Measurements from ENCODE around the gene SLC25A43.

SLC25A43 gene

DNA sequence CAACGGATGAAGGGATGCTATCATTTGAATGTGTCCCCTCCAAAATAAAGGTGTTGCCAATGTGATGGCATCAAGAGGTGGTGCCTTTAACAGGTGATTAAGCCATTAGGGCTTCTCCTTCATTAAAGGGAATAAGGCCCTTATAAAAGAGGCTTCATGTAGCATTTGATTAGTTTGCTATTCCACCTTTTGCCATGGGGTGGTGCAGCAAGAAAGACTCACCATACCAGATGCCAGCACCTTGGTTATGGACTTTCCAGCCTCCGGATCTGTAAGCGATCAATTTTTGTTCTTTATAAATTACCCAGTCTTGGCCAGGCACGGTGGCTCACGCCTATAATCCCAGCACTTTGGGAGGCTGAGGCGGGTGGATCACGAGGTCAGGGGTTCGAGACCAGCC is 7.9 kb upstream of the SLC25A43 start:
- Mint-ChIP-seq H3K9me3 (no peaks in the 10 kb centered on the region), H3K4me1 (no peaks in the 10 kb centered on the region), H3K4me3 (no peak overlapping the region), H3K36me3 (no peaks in the 10 kb centered on the region), H3K27ac (no peak overlapping the region), H3K27me3 (no peaks in the 10 kb centered on the region)
- ATAC-seq, result no peak

DNA sequence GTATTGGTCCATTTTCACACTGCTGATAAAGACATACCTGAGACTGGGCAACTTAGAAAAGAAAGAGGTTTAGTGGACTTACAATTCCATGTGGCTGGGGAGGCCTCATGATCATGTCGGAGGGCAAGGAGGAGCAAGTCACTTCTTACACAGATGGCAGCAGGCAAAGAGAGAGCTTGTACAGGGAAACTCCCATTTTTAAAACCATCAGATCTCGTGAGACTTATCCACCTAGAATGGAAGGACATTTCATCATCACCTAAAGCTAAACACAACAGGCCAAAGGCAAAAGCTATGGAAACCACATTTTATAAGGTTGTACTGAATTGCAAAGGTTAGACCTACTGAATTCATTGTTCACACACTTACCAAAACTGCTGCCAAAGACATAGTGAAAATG is 6.0 kb upstream of the SLC25A43 start:
- Mint-ChIP-seq H3K9me3 (no peaks in the 10 kb centered on the region), H3K4me1 (no peaks in the 10 kb centered on the region), H3K36me3 (no peaks in the 10 kb centered on the region), H3K27ac (no peak overlapping the region), H3K27me3 (no peaks in the 10 kb centered on the region), H3K4me3 (no peak overlapping the region)
- ATAC-seq, result no peak

- Mint-ChIP-seq H3K27me3 (no peaks in the 10 kb centered on the region), H3K36me3 (no peaks in the 10 kb centered on the region), H3K4me1 (peaks cover 26% of the 10 kb centered on the region), H3K9me3 (no peaks in the 10 kb centered on the region), H3K27ac (peak overlapping the region; percentile 97), H3K4me3 (peak overlapping the region; percentile 97)
- ATAC-seq, result no peak
These were observed 556 bp upstream of the SLC25A43 start for GRCh38 chrX:119398587-119398973.

DNA sequence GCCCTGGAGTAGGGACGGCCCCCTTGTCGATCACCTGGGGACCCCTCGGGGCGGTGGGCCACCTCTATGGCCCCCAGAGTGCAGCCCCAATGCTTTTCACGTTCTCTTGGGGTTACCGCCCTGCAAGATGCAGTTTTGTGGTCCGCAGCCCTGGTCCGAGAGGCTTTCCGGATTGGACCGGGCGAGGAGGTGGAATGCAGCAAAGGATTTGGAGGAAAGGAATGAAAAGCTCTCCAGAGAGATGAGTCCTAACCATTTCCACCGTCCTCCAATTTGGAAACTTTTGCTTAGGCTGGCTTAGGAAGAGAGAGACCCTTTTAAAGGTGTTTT is 601 bp downstream of the SLC25A43 start:
- H3K27ac Mint-ChIP-seq, result peak overlapping the region; percentile 40
- H3K4me1 Mint-ChIP-seq, result peaks cover 26% of the 10 kb centered on the region
- no peaks in the 10 kb centered on the region for H3K27me3 Mint-ChIP-seq
- H3K9me3 Mint-ChIP-seq, result no peaks in the 10 kb centered on the region
- peak overlapping the region; percentile 76 for H3K4me3 Mint-ChIP-seq
- ATAC-seq, result no peak
- H3K36me3 Mint-ChIP-seq, result no peaks in the 10 kb centered on the region

DNA sequence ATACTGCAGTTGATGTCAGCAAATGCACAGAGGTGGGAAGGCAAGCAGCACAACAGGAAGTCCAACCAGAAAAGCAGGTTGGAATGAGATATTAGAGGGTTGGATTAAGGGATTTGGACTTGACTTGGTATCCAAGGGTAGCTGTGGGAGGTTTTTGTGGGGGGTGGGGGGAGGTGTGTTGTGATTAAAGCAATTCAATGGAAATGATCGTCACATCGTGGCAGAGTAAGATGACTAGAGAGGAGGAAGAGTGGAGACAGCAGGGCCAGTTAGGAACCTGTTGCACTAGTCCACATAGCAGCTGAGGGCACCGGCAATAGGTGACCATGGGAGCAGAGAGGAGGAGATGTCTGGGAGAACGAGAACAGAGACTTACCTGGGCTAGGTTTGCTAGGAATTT is 2.4 kb downstream of the SLC25A43 start:
- Mint-ChIP-seq H3K27me3 (no peaks in the 10 kb centered on the region), H3K4me1 (peaks cover 26% of the 10 kb centered on the region), H3K36me3 (no peaks in the 10 kb centered on the region), H3K4me3 (no peak overlapping the region), H3K9me3 (no peaks in the 10 kb centered on the region), H3K27ac (no peak overlapping the region)
- ATAC-seq, result no peak

DNA sequence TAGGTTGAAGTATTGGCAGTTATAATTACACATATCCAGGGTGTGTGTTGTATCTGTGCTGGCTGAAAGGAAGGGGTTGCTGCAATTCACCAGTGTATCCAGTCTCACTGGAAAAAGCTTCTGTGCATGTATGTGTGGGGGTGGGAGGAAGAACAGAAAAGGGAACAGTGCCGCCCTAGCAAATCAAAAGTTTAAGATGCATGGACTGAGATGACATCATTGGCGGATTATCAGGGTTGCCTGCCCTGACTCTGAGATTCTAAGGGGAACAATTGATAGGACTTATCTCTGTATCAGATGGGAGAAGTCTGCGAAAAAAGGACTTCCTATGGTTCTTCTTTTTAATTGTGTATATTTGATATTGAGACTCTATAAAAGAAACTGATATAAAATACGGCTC is 3.5 kb downstream of the SLC25A43 start:
- ATAC-seq, result no peak
- H3K4me3 Mint-ChIP-seq, result no peak overlapping the region
- H3K27ac Mint-ChIP-seq, result no peak overlapping the region
- no peaks in the 10 kb centered on the region for H3K27me3 Mint-ChIP-seq
- peaks cover 26% of the 10 kb centered on the region for H3K4me1 Mint-ChIP-seq
- no peaks in the 10 kb centered on the region for H3K9me3 Mint-ChIP-seq
- H3K36me3 Mint-ChIP-seq, result peaks cover 7% of the 10 kb centered on the region

DNA sequence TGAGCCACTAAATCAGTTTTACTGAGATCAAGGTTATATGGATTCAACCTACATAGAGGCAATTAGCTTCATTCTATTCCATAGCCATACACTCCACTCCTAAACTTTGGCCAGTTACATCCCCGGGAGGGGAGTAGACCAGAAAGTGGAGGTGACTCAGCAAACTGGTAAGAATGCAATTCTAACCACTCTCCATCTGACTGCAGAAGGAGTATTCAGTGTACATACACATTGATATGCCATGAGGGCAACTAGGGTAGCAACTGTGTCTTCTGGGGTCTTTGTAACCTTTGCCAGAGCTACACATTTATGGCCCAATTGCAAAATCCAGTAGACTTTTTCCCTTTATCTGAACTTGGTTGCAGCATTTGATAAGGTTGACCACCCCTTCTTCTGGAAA is 7.6 kb downstream of the SLC25A43 start:
- no peak overlapping the region for H3K4me3 Mint-ChIP-seq
- H3K4me1 Mint-ChIP-seq, result peaks cover 16% of the 10 kb centered on the region
- no peaks in the 10 kb centered on the region for H3K27me3 Mint-ChIP-seq
- H3K27ac Mint-ChIP-seq, result no peak overlapping the region
- H3K9me3 Mint-ChIP-seq, result no peaks in the 10 kb centered on the region
- no peak for ATAC-seq
- peaks cover 22% of the 10 kb centered on the region for H3K36me3 Mint-ChIP-seq

DNA sequence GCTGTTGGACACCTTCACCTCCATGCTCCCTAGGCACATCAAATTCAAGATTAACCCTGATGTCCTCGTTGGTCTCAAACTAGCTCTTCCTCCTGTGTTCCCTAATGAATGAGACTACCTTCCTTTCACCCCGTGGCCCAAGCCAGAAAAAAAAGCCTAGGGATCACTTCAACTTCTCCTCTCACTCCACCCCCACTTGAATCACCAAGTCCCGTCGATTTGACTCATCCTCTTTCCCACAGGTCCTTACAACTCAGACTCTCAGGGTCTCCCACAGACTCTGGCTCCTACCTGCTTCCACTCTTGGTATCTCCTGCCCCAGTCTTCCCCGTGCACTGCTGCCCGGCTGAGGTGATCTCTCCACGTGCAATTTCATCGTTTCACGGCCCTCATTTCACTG is 8.5 kb downstream of the SLC25A43 start:
- no peak for ATAC-seq
- H3K4me3 Mint-ChIP-seq, result no peak overlapping the region
- no peaks in the 10 kb centered on the region for H3K27me3 Mint-ChIP-seq
- H3K4me1 Mint-ChIP-seq, result peaks cover 8% of the 10 kb centered on the region
- H3K27ac Mint-ChIP-seq, result peak overlapping the region; percentile 60
- H3K36me3 Mint-ChIP-seq, result peaks cover 26% of the 10 kb centered on the region
- H3K9me3 Mint-ChIP-seq, result no peaks in the 10 kb centered on the region

- Mint-ChIP-seq H3K27me3 (no peaks in the 10 kb centered on the region), H3K9me3 (no peaks in the 10 kb centered on the region), H3K4me3 (no peak overlapping the region), H3K4me1 (peaks cover 7% of the 10 kb centered on the region), H3K36me3 (peaks cover 26% of the 10 kb centered on the region), H3K27ac (no peak overlapping the region)
- ATAC-seq, result no peak
These were observed 11.1 kb downstream of the SLC25A43 start for GRCh38 chrX:119410027-119410819.

DNA sequence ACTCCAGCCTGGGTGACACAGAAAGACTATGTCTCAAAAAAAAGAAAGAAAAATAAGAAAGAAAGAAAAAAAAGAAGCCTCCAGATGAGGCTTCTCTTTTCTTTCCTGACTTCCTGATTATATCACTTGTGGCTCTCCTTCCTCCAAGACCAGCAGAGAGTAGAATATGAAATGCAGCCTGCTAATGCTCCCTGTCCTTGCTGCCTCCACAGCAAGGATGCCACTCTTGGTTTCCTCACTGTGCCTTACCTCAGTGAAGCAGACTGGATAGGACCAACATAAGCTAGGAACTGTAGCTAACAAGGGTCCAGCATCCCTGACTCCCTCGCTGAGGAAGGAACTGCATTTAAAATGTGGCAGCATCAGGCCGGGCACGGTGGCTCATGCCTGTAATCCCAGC is 11.7 kb downstream of the SLC25A43 start:
- Mint-ChIP-seq H3K4me1 (peaks cover 7% of the 10 kb centered on the region), H3K36me3 (peaks cover 26% of the 10 kb centered on the region), H3K27ac (no peak overlapping the region), H3K27me3 (no peaks in the 10 kb centered on the region), H3K9me3 (no peaks in the 10 kb centered on the region), H3K4me3 (no peak overlapping the region)
- ATAC-seq, result no peak

- Mint-ChIP-seq H3K36me3 (peaks cover 26% of the 10 kb centered on the region), H3K27ac (no peak overlapping the region), H3K27me3 (no peaks in the 10 kb centered on the region), H3K4me3 (no peak overlapping the region), H3K4me1 (peaks cover 7% of the 10 kb centered on the region), H3K9me3 (no peaks in the 10 kb centered on the region)
- no peak for ATAC-seq
These were observed 12.8 kb downstream of the SLC25A43 start for GRCh38 chrX:119411959-119412358.

DNA sequence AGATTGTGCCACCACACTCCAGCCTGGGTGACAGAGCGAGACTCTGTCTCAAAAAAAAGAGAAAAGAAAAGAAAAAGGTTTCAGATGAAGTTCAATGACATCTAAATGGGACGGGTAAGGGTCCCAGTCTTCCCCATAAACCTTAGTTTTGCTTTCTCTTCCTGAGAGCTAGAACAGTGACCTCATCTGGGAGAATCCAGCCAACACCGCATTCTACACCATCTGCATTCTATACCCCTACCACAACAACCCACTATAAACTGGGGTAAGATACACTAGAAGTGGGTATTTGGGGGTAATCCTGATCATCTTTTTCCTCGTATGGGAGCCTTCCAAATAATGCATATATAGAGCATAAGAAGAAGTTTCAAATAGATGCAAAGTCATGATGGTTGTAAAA is 18.2 kb downstream of the SLC25A43 start:
- Mint-ChIP-seq H3K27ac (no peak overlapping the region), H3K9me3 (no peaks in the 10 kb centered on the region), H3K4me3 (no peak overlapping the region), H3K36me3 (peaks cover 12% of the 10 kb centered on the region), H3K27me3 (no peaks in the 10 kb centered on the region), H3K4me1 (no peaks in the 10 kb centered on the region)
- no peak for ATAC-seq

DNA sequence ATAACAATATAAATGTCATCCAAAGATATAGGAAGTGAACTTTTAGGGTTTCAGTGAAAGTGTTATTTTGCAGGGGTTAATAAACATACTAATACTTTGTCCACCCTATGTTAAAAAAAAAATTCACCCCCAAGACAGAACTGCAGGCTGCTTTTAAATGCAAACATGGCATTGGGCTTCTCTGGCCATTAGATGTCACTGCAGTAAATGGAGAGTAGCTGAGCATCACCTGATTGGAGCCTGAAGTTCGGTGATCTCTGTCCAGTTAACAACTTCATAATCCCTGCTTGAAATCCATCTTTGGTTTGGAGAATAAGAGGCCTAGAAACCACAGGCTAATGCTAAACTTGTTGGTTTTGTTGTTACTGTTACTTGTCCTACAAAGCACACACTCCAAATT is 18.7 kb downstream of the SLC25A43 start:
- no peaks in the 10 kb centered on the region for H3K9me3 Mint-ChIP-seq
- no peak overlapping the region for H3K27ac Mint-ChIP-seq
- H3K27me3 Mint-ChIP-seq, result no peaks in the 10 kb centered on the region
- ATAC-seq, result no peak
- H3K36me3 Mint-ChIP-seq, result peaks cover 17% of the 10 kb centered on the region
- no peaks in the 10 kb centered on the region for H3K4me1 Mint-ChIP-seq
- no peak overlapping the region for H3K4me3 Mint-ChIP-seq

- H3K4me1 Mint-ChIP-seq, result no peaks in the 10 kb centered on the region
- H3K27me3 Mint-ChIP-seq, result no peaks in the 10 kb centered on the region
- H3K4me3 Mint-ChIP-seq, result no peak overlapping the region
- H3K9me3 Mint-ChIP-seq, result no peaks in the 10 kb centered on the region
- ATAC-seq, result no peak
- peaks cover 18% of the 10 kb centered on the region for H3K36me3 Mint-ChIP-seq
- H3K27ac Mint-ChIP-seq, result no peak overlapping the region
These were observed 20.0 kb downstream of the SLC25A43 start for GRCh38 chrX:119419146-119419545.

DNA sequence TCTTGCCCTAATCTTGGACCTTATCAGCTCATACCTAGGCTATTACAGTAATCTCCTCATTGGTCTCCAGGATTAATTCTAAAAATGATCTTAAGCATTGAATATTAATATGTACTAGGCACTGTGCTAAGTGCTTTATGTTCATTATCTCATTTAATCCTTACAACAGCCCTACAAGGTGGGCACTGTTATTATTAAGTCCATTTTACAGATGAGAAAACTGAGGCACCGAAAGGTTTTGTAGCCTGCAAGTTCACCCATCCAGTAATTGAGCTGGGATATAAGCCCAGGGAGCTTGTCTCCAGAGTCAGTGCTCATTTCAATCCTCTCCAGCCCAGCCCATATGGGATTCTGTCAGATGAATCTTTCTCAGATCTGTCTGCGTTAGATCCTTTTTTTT is 20.8 kb downstream of the SLC25A43 start:
- Mint-ChIP-seq H3K9me3 (no peaks in the 10 kb centered on the region), H3K27ac (peak overlapping the region; percentile 54), H3K27me3 (no peaks in the 10 kb centered on the region), H3K4me3 (no peak overlapping the region), H3K36me3 (peaks cover 18% of the 10 kb centered on the region), H3K4me1 (no peaks in the 10 kb centered on the region)
- ATAC-seq, result no peak

GRCh38 chrX:119421016-119421705 is 22.0 kb downstream of the SLC25A43 start:
- H3K27me3 Mint-ChIP-seq, result no peaks in the 10 kb centered on the region
- peaks cover 18% of the 10 kb centered on the region for H3K36me3 Mint-ChIP-seq
- no peaks in the 10 kb centered on the region for H3K9me3 Mint-ChIP-seq
- no peak for ATAC-seq
- H3K27ac Mint-ChIP-seq, result no peak overlapping the region
- H3K4me3 Mint-ChIP-seq, result no peak overlapping the region
- H3K4me1 Mint-ChIP-seq, result peaks cover 9% of the 10 kb centered on the region

All from stimulated activated memory B cell treated with anti-CD40 and anti-IgM and Interleukin-4, amounts not matched to agents 10 μg/mL and 1 μg/mL and 100 μg/mL, for 72 hours (primary cell).